HCT116 (cell line): ENCODE results near the gene CDIP1.

Source experiments
- CEBPB ChIP-seq: IDR thresholded peaks from 2 replicates; pipeline ENCODE4 v1.6.1; 2012; ENCODE audit warnings: low read depth
- ELF1 ChIP-seq: IDR thresholded peaks from 2 replicates; pipeline ENCODE4 v1.6.1; 2012; ENCODE audit warnings: low read depth, borderline replicate concordance
- EZH2 ChIP-seq: fragments of 200-600 bp; sonication (generic); IDR thresholded peaks from 2 replicates; pipeline ENCODE4 v1.6.1; 2017; ENCODE audit warnings: antibody characterized with exemption, mixed run types
- JUND ChIP-seq: IDR thresholded peaks from 2 replicates; pipeline ENCODE4 v1.6.1; 2012
- POLR2A ChIP-seq: IDR thresholded peaks from 2 replicates; pipeline ENCODE4 v1.7.0; 2011; ENCODE audit warnings: borderline replicate concordance; ENCODE audit not compliant: insufficient read depth, insufficient read length; ENCODE audit errors: extremely low read depth
- POLR2AphosphoS5 ChIP-seq: IDR thresholded peaks from 2 replicates; pipeline ENCODE4 v1.6.1; 2011; ENCODE audit warnings: mild to moderate bottlenecking, low read depth, low read length, moderate library complexity
- REST ChIP-seq: IDR thresholded peaks from 2 replicates; pipeline ENCODE4 v1.6.1; 2012; ENCODE audit warnings: low read depth
- YY1 ChIP-seq: IDR thresholded peaks from 2 replicates; pipeline ENCODE4 v1.6.1; 2011; ENCODE audit warnings: low read length, low read depth, moderate library complexity, mild to moderate bottlenecking; ENCODE audit not compliant: insufficient replicate concordance; ENCODE audit errors: extremely low read depth
- ZNF274 ChIP-seq: fragments of 200-500 bp; sonication (Bioruptor generic); IDR thresholded peaks from 2 replicates; pipeline ENCODE4 v1.6.1; 2014; ENCODE audit warnings: mild to moderate bottlenecking, low read depth, low read length, inconsistent platforms
- TF ChIP-seq, protein P1 (sequence below), 3 experiments: fragments of 200-600 bp in 1 of 3; sonication (generic) in 1 of 3; IDR thresholded peaks in 2 of 3; conservative IDR thresholded peaks in 1 of 3; 2 replicates each; pipeline ENCODE4 v1.5.1; 2012 to 2017; ENCODE audit warnings: low read depth in 2 of 3, low read length in 2 of 3, antibody characterized with exemption in 1 of 3, borderline replicate concordance in 1 of 3, control low read depth in 1 of 3, mild to moderate bottlenecking in 1 of 3, mixed read lengths in 1 of 3, mixed run types in 1 of 3, moderate library complexity in 1 of 3; ENCODE audit not compliant: insufficient read depth in 1 of 3
- TF ChIP-seq, protein P2 (sequence below): IDR thresholded peaks from 2 replicates; pipeline ENCODE4 v1.6.1; 2012
- TF ChIP-seq, protein P3 (sequence below): IDR thresholded peaks from 2 replicates; pipeline ENCODE4 v1.6.1; 2012

- TF ChIP-seq, protein P1, sequence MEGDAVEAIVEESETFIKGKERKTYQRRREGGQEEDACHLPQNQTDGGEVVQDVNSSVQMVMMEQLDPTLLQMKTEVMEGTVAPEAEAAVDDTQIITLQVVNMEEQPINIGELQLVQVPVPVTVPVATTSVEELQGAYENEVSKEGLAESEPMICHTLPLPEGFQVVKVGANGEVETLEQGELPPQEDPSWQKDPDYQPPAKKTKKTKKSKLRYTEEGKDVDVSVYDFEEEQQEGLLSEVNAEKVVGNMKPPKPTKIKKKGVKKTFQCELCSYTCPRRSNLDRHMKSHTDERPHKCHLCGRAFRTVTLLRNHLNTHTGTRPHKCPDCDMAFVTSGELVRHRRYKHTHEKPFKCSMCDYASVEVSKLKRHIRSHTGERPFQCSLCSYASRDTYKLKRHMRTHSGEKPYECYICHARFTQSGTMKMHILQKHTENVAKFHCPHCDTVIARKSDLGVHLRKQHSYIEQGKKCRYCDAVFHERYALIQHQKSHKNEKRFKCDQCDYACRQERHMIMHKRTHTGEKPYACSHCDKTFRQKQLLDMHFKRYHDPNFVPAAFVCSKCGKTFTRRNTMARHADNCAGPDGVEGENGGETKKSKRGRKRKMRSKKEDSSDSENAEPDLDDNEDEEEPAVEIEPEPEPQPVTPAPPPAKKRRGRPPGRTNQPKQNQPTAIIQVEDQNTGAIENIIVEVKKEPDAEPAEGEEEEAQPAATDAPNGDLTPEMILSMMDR (IDR thresholded peaks at IDR 0.05 in 2 of 3, conservative IDR thresholded peaks at IDR 0.05 in 1 of 3; ENCODE audit: borderline replicate concordance in 1 of 3, insufficient read depth in 1 of 3, low read depth in 2 of 3, low read length in 2 of 3) = no peak
- TF ChIP-seq EZH2 = no peak
- no peak for TF ChIP-seq REST
- no peak for TF ChIP-seq YY1
- TF ChIP-seq, protein P2, sequence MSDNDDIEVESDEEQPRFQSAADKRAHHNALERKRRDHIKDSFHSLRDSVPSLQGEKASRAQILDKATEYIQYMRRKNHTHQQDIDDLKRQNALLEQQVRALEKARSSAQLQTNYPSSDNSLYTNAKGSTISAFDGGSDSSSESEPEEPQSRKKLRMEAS = no peak
- no peak for TF ChIP-seq ELF1
- TF ChIP-seq POLR2A = no peak
- no peak for TF ChIP-seq ZNF274
- TF ChIP-seq CEBPB = no peak
- no peak for TF ChIP-seq JUND
- TF ChIP-seq, protein P3, sequence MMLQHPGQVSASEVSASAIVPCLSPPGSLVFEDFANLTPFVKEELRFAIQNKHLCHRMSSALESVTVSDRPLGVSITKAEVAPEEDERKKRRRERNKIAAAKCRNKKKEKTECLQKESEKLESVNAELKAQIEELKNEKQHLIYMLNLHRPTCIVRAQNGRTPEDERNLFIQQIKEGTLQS = no peak
- no peak for TF ChIP-seq POLR2AphosphoS5
These were observed 4.3 kb downstream of the CDIP1 start for GRCh38 chr16:4534151-4534790.
